DMS 273 treated with DMSO at 0.1 percent for 48 hours (cell line): ENCODE data around the gene PRICKLE2.
A peak's percentile ranks its signal among the peaks of the same experiment; 100 is the strongest.

Source experiments
- DNase-seq: peaks from one replicate; lab custom pipeline; 2025; lab: John Stamatoyannopoulos, UW

The PRICKLE2 gene

DNA sequence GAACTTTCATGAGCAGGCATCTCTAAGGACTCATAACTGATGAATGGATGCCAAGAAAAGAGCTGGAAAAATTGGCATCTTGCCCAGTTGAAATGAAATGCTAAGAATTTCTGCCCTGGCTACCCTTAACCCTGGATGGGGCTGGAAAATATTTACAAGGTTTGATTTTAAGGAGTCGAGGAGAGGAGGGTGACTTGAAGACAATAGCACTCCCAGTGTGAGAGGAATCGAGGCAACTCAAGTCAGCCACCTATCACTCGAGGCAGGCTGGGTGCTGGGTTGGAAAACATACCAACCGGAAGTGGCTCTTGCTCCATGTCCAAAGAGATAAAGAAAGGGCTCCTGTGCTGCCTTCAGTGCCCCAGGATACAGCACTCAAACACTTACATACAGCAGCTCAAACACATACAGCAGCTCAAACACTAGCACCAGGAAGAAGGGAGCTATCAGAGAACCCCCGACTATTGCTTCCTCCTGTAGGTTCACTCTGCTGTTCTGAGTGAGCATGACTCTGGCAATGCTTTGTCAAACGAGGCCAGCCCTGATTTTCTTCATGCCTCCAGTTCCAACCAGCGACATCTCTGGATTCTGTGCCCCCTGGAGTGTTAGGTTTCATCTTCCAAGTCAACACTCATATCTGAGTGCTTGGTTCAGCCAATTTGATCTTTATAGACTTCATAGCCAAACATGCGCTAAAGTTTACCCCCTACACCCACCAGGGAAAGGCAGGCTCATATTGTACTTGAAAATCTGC lies 4.9 kb downstream of the PRICKLE2 start:
- no peak for DNase-seq

GRCh38 chr3:64218746-64219145 lies 6.5 kb downstream of the PRICKLE2 start:
- no peak for DNase-seq

- DNase-seq: no peak
Observed at GRCh38 chr3:64218329-64218728, 6.9 kb downstream of the PRICKLE2 start.

DNA sequence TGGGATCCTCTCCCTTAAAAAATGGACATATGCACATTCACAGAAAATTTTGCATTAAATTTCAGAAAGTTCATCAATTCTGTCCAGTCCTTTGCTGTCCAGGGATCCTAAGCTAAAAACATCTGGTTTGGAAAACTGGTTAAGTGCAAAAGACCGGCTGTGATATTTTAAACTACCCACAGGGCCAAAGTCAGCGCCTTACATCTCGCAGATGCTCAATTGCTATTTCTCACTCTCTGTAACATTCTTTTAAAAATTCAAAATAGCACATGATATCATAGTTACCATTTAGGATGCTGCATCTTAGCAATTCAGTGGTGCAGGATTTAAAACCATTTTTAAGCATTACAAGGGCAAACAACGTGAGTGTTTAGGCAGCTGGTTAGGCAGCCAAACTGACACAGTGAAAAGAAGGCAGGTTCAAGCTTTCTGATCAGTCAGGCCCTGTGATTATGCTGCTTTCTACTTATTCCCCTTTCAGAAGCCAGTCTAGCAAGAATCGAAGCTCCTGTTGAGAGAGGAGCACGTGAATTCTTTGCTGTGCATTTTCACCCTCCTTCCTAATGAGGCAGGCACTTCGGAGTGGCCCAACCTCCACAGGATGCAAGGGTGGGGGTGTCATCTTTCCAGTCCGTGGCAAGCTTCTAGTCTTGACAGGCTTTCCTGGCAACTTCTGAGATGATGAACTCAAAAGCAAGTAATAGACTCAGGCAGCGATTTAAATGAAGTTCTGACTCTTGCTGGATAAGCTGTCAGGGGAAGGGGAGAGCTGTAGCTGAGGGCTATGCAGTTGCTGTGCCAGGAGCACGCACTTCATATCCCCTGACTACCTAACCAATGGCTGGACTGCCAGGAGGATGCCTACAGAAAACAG lies 8.8 kb downstream of the PRICKLE2 start:
- no peak for DNase-seq

- no peak for DNase-seq
Observed at GRCh38 chr3:64215559-64215958, 9.7 kb downstream of the PRICKLE2 start.

GRCh38 chr3:64215103-64215502 lies 10.2 kb downstream of the PRICKLE2 start:
- no peak for DNase-seq

GRCh38 chr3:64214381-64215018 lies 10.8 kb downstream of the PRICKLE2 start:
- no peak for DNase-seq

DNA sequence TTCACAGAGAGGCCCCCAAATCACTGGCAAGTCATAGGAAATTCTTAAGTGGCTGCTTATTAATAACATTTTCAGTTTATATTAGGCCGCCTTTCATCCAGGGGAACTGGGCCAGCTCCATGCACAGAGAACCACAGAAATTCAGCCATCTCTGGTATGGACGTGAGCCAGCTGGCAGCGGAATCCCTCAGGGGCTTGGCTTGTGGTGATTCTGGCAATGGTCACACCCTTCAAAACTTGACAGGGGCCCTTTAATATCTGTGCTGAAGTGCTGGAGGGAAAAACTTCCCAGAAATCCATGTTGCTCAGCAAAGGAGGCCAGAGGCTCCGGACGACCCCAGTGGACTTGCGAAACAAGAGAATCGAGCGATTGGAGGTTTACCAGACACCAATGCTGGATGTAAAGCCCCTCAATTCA lies 11.3 kb downstream of the PRICKLE2 start:
- DNase-seq: no peak

- DNase-seq: no peak
Observed at GRCh38 chr3:64213224-64213878, 11.9 kb downstream of the PRICKLE2 start.

DNA sequence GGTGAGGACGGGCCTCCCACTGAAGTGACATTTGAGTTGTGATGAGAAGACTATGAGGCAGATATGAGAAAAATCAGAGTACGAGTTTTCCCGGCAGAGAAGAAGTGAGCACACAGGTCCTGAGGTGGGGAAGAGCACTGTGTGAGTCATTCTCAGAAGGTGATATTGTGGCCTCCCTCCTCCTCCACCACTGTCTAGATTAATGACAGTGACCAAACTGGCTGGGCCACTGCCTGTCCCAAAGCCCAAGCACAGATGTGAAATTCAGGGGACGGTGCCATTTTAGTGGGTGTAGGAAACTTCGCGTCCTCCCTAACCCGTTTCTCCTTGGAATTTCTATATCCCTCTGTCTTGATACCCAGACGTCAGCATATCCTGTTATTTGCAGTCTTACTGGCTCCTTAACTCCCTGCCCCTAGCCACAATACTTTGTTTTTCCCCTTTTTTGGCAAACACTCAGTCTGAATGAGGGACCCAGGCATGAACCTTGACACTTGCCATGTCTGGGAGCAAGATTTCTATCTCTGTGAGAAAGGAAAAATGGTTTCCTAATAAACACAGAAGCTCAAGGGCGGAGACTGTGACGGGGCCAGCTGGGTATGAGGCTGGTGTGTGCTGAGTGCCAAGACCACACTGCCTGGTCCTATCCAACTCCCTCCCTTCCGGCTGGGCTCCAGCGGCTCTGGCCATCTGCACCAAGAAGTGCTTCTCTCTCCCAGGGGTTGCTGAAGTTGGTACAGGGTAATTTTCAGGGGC lies 15.2 kb downstream of the PRICKLE2 start:
- DNase-seq: peak; percentile 82

DNA sequence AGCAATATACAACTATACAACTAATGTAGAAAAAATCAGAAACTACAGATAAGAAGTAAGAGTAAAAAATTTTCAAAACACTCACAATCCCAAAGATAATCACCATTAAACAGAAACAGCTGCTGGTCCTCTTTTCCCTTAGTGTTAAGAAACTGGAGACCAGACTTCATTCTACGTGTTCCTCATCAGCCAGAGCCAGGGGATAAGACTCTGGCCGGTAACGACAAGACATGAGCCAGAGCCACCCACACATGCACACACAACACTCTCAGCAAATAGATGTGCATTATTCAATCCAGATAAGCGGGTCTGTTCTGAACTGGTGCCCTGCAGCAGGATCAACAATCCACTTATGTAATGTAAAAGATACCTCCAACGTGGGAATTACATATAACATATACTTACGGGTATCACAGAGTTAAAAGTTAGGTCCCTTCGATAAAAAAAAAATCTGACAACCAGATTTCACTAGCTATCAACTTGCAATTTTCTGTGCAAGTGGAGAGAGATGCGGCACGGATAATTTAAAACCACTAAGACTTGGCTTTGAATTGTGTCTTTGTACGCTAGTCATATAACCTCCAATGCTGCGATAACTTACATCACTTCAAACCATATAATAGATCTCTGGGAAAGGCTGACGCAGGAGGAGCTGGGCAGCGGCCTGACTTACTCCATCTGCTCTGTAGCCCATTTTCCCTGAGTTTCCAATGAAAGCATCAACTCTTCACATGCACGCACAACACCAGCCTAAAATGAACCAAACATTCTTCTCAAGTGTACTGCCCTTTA lies 17.8 kb downstream of the PRICKLE2 start:
- no peak for DNase-seq

GRCh38 chr3:64203969-64204908 lies 21.0 kb downstream of the PRICKLE2 start:
- no peak for DNase-seq

- no peak for DNase-seq
Observed at GRCh38 chr3:64203216-64203615, 22.1 kb downstream of the PRICKLE2 start.

DNA sequence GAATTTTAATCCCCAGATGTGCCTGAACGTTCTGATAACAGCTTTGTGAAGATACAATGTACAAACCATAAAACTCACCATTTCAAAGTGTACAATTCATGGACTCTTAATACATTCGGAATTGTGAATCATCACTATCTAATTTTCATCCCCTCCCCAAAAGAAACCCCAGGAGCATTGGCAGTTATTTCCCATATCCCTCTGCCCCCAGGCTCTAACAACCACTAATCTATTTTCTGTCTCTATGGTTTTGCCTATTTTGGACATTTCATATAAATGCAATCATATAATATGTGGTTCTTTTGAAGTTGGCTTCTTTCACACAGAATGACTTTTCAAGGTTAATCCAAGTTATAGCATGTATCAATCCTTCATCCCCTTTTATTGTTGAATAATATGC lies 25.3 kb downstream of the PRICKLE2 start:
- no peak for DNase-seq

DNA sequence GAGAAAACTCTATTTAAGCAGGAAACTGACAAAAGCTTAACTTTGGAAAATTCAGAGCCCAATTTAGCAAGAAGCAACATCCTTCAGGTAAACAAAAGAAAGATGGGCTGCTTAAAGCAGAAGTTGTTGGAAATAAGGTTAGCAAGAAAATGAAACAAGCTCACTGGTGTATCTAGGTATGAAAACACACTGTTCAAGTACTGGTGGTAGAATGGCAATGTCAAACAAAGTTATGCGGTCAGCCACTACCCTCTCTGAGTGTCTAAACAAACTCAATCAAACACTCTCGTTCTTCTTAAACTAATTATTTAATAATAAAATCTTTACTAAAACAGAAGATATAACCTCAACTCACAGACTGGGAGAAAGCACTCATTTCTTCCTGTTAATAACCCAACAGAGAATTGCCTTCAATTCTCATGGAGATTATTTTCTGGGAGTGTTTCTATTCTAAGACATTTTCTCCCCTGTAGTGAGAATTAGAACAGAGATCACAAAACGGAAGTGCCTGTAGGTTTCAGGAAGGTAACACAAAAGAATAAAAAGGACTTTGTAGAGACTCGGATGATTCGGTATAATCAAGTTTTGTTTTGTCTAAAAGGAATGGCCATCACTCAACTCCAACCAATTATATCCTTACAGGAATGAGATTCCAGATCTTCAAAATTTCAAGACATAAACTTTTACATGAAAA lies 28.9 kb downstream of the PRICKLE2 start:
- no peak for DNase-seq

DNA sequence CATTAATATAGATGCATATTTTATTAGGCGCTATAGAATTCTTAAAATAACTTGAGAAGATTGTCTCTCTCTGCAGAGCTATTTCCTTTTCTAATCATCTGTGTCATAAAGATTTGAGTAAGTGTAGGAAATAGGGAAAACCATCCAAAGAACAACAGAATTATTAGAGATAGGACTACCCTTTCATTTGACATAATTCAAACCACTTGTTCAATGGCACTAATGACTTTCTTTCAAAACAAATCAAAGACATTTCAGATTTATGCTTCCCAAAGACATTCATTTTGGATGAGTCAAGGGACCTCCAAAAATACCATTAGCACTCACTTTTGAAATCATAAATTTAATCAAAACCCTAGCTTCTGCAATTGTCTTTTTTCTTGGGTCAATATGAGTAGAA lies 29.5 kb downstream of the PRICKLE2 start:
- DNase-seq: no peak

- no peak for DNase-seq
Observed at GRCh38 chr3:64191822-64192221, 33.4 kb downstream of the PRICKLE2 start.

DNA sequence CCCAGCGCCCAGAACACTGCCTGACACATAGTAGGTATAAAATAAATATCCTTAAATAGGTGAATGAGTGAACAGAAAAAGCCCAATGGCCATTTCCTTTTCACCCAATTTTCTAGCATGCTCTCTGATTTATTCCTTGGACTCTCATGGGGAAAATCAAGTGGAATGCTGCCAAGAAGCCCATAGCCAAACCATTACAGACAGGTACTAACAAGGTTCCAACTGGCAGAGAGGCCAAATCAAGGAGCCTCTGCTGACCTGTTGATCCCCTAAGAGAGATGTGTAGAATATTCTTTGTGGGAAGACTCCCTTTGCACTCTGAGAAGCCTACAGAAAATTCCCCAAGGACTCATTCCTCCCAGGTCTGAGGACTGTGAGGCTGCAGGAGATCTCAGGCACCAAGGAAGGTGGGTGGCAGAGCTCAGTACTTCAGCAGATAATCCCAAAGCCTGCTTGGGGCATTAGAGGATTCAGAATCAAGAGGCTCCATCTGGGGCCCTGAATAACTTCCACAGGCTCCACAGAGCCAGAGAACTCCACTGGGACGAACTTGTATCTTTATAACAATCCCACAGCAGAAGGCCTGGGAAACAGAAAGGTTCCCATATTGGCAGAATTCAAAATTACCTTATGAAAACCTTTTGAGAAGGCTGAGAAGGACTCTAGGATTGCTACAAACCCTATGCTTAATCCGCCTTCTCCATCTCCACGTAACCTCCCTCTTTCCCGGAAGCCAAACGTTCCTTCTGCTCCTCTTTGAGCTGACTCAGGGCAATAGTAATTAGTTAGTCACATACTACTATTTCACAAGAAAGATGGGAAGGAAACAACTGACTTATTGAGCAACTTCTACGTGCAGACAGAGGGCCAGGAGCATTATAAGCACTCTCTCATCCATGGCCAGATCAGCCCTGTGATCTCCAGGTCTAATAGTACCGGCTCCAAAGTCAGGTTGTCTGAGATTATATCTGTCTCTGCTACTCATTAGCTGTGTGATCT lies 34.5 kb downstream of the PRICKLE2 start:
- DNase-seq: no peak
